Skeletal muscle satellite cell (primary cell): ENCODE measurements around the gene SEPSECS.

Source experiments
- H3K27me3 ChIP-seq: 2 replicates; pipeline ENCODE4 v1.7.0; 2013; ENCODE audit warnings: low read length; ENCODE audit not compliant: control insufficient read depth, insufficient read depth
- H3K36me3 ChIP-seq: 2 replicates; pipeline ENCODE4 v1.7.0; 2013; ENCODE audit warnings: mild to moderate bottlenecking, control low read depth, low read length; ENCODE audit not compliant: insufficient read depth
- H3K4me1 ChIP-seq: 2 replicates; pipeline ENCODE4 v1.7.0; 2013; ENCODE audit warnings: low read length; ENCODE audit not compliant: control insufficient read depth, insufficient read depth
- H3K4me2 ChIP-seq: 2 replicates; pipeline ENCODE4 v1.7.0; 2013; ENCODE audit warnings: mild to moderate bottlenecking, low read length
- H3K4me3 ChIP-seq: 2 replicates; pipeline ENCODE4 v1.7.0; 2013; ENCODE audit warnings: low read length
- H3K9ac ChIP-seq: 2 replicates; pipeline ENCODE4 v1.7.0; 2013; ENCODE audit warnings: mild to moderate bottlenecking, low read depth, low read length, moderate library complexity
- H3K9me3 ChIP-seq: replicated peaks from 2 replicates; pipeline ENCODE4 v1.7.0; 2013; ENCODE audit warnings: mild to moderate bottlenecking, control low read depth, low read length

The SEPSECS gene

GRCh38 chr4:25120146-25120940 lies 39.9 kb downstream of the SEPSECS start:
- no peak overlapping the region for H3K4me2 ChIP-seq
- H3K27me3 ChIP-seq = no peaks in the 10 kb centered on the region
- H3K36me3 ChIP-seq = peaks cover 5% of the 10 kb centered on the region
- no peak overlapping the region for H3K9ac ChIP-seq
- H3K9me3 ChIP-seq = no peaks in the 10 kb centered on the region
- H3K4me3 ChIP-seq = no peak overlapping the region
- H3K4me1 ChIP-seq = no peaks in the 10 kb centered on the region

DNA sequence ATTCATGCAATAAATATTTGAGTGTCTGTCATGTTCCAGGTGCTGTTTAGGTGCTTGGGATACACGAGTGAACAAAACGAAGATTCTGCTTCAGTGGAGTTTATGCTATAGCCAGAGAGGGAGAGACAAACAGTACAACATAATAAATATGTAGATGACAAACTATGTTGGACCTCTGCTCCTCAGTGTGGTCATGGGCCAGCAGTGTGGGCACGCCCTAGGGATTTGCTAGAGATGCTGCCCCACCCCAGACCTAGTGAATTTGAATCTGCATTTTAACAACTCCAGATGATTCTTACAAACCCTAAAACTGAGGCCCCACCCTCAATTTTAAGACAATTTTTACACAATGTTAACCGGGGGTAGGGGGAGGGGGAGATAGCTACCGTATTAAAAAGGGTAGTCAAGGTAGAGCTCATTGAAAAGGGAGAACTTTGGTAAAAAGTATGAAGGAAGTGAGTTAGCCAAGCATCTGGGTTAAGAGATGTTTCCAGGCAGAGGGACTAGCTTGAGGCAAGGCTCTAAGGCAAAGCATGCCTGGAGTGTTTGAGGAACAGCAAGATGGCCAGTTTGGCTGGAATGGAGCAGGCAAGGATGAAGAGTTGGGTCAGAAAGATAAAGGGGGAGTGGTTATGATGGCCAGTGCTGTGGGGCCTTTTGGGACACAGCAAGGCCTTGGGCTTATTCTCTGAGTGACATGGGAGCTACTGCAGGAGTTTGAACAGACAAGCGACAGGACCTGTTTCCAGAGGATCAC lies 42.4 kb downstream of the SEPSECS start:
- Histone ChIP-seq H3K4me3 (no peak overlapping the region), H3K36me3 (peaks cover under 1% of the 10 kb centered on the region), H3K27me3 (peaks cover 9% of the 10 kb centered on the region), H3K4me2 (no peak overlapping the region), H3K4me1 (peaks cover 9% of the 10 kb centered on the region), H3K9ac (no peak overlapping the region), H3K9me3 (no peaks in the 10 kb centered on the region)

DNA sequence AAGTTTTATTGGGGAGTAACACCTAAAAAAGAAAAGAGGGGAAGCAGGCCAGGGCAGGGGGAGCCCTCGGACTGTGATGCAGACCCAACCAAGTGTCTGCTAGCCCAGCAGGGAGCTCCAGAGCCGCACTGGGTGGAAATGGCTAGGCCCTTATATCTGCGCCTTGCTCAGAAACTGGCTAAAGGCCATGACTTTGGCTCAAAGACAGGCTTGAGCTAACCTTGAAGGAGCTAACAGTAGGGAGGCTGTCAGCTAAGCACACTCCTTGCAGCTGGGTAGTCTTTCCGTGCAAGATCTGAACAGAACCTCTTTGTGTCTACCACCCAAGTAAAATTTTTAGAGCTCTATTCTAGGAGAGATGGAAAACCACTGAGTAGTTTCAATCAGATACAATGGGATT lies 43.0 kb downstream of the SEPSECS start:
- Histone ChIP-seq H3K4me3 (no peak overlapping the region), H3K9ac (no peak overlapping the region), H3K4me2 (no peak overlapping the region), H3K27me3 (peaks cover 14% of the 10 kb centered on the region), H3K4me1 (peaks cover 9% of the 10 kb centered on the region), H3K36me3 (no peaks in the 10 kb centered on the region), H3K9me3 (no peaks in the 10 kb centered on the region)

- Histone ChIP-seq H3K9ac (no peak overlapping the region), H3K36me3 (no peaks in the 10 kb centered on the region), H3K4me3 (no peak overlapping the region), H3K9me3 (no peaks in the 10 kb centered on the region), H3K4me2 (no peak overlapping the region), H3K4me1 (peaks cover 9% of the 10 kb centered on the region), H3K27me3 (peaks cover 24% of the 10 kb centered on the region)
Observed at GRCh38 chr4:25113915-25114904, 46.0 kb downstream of the SEPSECS start.

- Histone ChIP-seq H3K9ac (no peak overlapping the region), H3K9me3 (no peaks in the 10 kb centered on the region), H3K27me3 (peaks cover 24% of the 10 kb centered on the region), H3K4me3 (no peak overlapping the region), H3K36me3 (no peaks in the 10 kb centered on the region), H3K4me2 (no peak overlapping the region), H3K4me1 (peaks cover 9% of the 10 kb centered on the region)
Observed at GRCh38 chr4:25112995-25113380, 47.3 kb downstream of the SEPSECS start.

DNA sequence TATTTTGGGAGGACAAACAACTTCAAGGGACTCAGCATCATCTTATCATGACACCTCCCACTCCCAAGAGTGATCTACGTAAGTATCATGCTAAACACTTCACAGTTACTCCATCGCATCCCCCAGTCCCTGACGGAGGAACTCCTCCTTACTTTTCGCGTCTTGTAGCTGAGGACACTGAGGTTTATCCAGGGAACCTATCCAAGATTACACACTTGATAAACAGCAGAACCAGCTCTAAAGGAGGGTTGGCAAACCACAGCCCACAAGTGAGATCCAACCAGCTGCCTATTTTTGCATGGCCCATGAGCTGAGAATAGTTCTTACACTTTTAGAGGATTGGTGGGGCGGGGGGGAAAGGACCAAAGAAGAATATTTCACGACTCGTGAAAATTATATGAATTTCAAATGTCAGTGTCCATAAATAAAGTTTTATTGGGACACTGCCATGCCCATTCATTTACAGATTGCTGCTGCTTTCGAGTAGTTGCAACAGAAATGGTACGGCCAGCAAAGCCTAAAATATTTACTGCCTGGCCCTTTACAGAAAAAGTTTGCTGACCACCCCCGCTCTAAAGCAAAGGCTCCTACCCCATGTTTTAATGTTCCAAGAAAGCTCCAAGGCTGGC lies 47.8 kb downstream of the SEPSECS start:
- Histone ChIP-seq H3K27me3 (peaks cover 30% of the 10 kb centered on the region), H3K4me2 (no peak overlapping the region), H3K36me3 (no peaks in the 10 kb centered on the region), H3K9ac (no peak overlapping the region), H3K9me3 (no peaks in the 10 kb centered on the region), H3K4me3 (no peak overlapping the region), H3K4me1 (peaks cover 9% of the 10 kb centered on the region)

DNA sequence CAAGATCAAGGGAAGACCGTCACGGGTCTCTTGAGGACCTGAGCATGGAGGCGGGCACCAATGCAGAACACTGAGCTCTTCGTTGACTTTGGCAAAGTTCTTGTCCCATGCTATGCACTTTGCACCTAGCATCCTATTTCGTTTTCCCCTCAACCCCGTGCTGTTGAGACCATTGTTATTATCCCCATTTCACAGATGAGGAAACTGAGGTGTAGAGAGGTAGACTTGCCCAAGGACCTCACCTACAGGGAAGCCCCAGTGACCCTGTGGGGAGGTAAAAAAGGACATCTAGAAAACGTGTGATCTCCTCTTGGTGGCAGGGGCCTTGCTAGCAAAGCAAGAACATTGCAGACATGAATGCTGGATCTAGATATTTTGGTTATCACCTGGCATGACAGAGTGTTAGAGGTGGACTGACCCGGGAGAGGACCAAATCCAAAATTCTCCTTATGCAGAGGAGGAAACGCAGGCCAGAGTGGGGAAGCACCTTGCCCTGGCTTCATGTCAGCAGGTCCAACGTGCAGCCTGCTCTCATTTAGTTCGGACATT lies 48.5 kb downstream of the SEPSECS start:
- H3K27me3 ChIP-seq = peaks cover 33% of the 10 kb centered on the region
- H3K4me1 ChIP-seq = peaks cover 9% of the 10 kb centered on the region
- H3K9me3 ChIP-seq = no peaks in the 10 kb centered on the region
- no peaks in the 10 kb centered on the region for H3K36me3 ChIP-seq
- H3K9ac ChIP-seq = no peak overlapping the region
- no peak overlapping the region for H3K4me2 ChIP-seq
- H3K4me3 ChIP-seq = no peak overlapping the region

GRCh38 chr4:25110527-25111329 lies 49.5 kb downstream of the SEPSECS start:
- Histone ChIP-seq H3K4me2 (no peak overlapping the region), H3K27me3 (peaks cover 33% of the 10 kb centered on the region), H3K9me3 (no peaks in the 10 kb centered on the region), H3K9ac (no peak overlapping the region), H3K4me1 (peaks cover 9% of the 10 kb centered on the region), H3K4me3 (no peak overlapping the region), H3K36me3 (no peaks in the 10 kb centered on the region)

DNA sequence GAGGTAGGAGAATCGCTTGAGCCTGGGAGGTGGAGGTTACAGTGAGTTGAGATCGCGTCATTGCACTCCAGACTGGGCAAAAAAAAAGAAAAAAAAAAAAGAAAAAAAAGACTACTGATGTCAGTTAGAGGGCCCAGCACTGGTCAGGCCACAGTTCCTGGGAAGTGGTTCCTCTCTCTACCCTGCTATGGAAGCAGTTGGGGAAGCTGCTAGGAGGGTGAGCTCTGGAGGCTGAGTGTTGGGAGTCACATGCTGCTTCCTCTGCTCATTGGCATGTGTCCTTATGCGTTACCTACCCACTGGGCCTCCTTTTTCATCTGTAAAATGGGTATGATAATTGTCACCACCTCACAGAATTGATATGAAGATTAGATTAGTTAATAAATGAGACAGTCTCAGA lies 50.7 kb downstream of the SEPSECS start:
- H3K36me3 ChIP-seq = no peaks in the 10 kb centered on the region
- peaks cover 39% of the 10 kb centered on the region for H3K27me3 ChIP-seq
- no peak overlapping the region for H3K4me2 ChIP-seq
- no peak overlapping the region for H3K4me3 ChIP-seq
- H3K9me3 ChIP-seq = no peaks in the 10 kb centered on the region
- no peak overlapping the region for H3K9ac ChIP-seq
- H3K4me1 ChIP-seq = peaks cover 5% of the 10 kb centered on the region

DNA sequence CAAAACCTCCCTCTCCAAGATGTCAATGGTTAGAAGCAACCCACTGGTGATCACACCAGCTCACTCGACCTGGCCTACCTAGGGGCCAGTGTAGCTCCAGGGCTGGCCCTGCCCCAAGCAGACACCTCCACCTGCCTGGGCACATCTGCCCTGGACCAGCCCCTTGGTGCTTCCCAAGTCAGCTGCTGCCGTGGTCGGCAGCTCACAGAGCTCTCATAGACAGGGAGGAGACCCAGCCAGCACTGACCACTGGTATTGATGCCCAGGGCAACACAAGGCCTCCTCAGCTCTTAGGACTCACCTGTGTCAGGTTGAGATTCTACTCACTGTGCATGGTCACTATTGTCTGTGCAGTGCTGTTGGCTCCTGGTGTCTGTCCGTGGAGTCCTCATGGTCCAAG lies 51.7 kb downstream of the SEPSECS start:
- Histone ChIP-seq H3K9ac (no peak overlapping the region), H3K27me3 (peaks cover 44% of the 10 kb centered on the region), H3K36me3 (no peaks in the 10 kb centered on the region), H3K4me1 (no peaks in the 10 kb centered on the region), H3K9me3 (no peaks in the 10 kb centered on the region), H3K4me2 (no peak overlapping the region), H3K4me3 (no peak overlapping the region)
